ENCODE results near the gene RAB5A. TPM values are rescaled to one million over a fixed set of nuclear protein-coding genes. Genes with fewer than 3 reads are reported as not detected.

The RAB5A gene
- total and polyA plus RNA-seq, 10 donors, result 17.6 to 83.1 (median 62.7) TPM

Small RNA genes within 50 kb of the gene (small RNA-seq; reads per million reads assigned to genes)
- 0 reads per million in 4 donors for gene RNU4-85P
- gene RPL39P18, result 0 reads per million in 4 donors

Other genes starting within 250 kb of the RAB5A start
- gene EFHB, start 12.9 kb upstream of the RAB5A start, total RNA-seq, result 1 to 10 TPM in 3 of 7 donors, under 1 TPM in 2, not detected in 2; 0.83 to 2.7 (median 1.2) TPM
- 1 to 10 TPM; 1.0 to 2.0 (median 1.9) TPM for gene EFHB, start 12.9 kb upstream of the RAB5A start, polyA plus RNA-seq
- gene PP2D1, start 65.2 kb downstream of the RAB5A start, total RNA-seq, result not detected
- not detected for gene PP2D1, start 65.2 kb downstream of the RAB5A start, polyA plus RNA-seq
- gene KAT2B, start 93.3 kb downstream of the RAB5A start, total RNA-seq, result 10 to 100 TPM; 39.1 to 64.3 (median 58.0) TPM
- gene KAT2B, start 93.3 kb downstream of the RAB5A start, polyA plus RNA-seq, result 10 to 100 TPM; 13.6 to 17.6 (median 14.9) TPM
- 1 to 10 TPM; 1.9 to 5.7 (median 3.2) TPM for gene SGO1, start 239.1 kb downstream of the RAB5A start, total RNA-seq
- gene SGO1, start 239.1 kb downstream of the RAB5A start, polyA plus RNA-seq, result 1 to 10 TPM; 2.0 to 2.8 (median 2.1) TPM

Data from spleen (tissue), 11 donors.